HCT116 (cell line): ENCODE results near the gene ADNP.

ENCODE experiments used
- CTCF ChIP-seq, 3 experiments: fragments of 200-600 bp in 1 of 3; sonication (generic) in 1 of 3; IDR thresholded peaks in 2 of 3; conservative IDR thresholded peaks in 1 of 3; 2 replicates each; pipeline ENCODE4 v1.5.1; 2012 to 2017; ENCODE audit warnings: low read depth in 2 of 3, low read length in 2 of 3, antibody characterized with exemption in 1 of 3, borderline replicate concordance in 1 of 3, control low read depth in 1 of 3, mild to moderate bottlenecking in 1 of 3, mixed read lengths in 1 of 3, mixed run types in 1 of 3, moderate library complexity in 1 of 3; ENCODE audit not compliant: insufficient read depth in 1 of 3
- EGR1 ChIP-seq: IDR thresholded peaks from 2 replicates; pipeline ENCODE4 v1.6.1; 2012; ENCODE audit warnings: low read depth
- ELF1 ChIP-seq: IDR thresholded peaks from 2 replicates; pipeline ENCODE4 v1.6.1; 2012; ENCODE audit warnings: low read depth, borderline replicate concordance
- EZH2 ChIP-seq: fragments of 200-600 bp; sonication (generic); IDR thresholded peaks from 2 replicates; pipeline ENCODE4 v1.6.1; 2017; ENCODE audit warnings: antibody characterized with exemption, mixed run types
- EZH2phosphoT487 ChIP-seq: fragments of 200-600 bp; IDR thresholded peaks from 2 replicates; pipeline ENCODE4 v1.6.1; 2018; ENCODE audit warnings: antibody characterized with exemption, borderline replicate concordance
- JUND ChIP-seq: IDR thresholded peaks from 2 replicates; pipeline ENCODE4 v1.6.1; 2012
- POLR2A ChIP-seq: IDR thresholded peaks from 2 replicates; pipeline ENCODE4 v1.7.0; 2011; ENCODE audit warnings: borderline replicate concordance; ENCODE audit not compliant: insufficient read depth, insufficient read length; ENCODE audit errors: extremely low read depth
- POLR2AphosphoS5 ChIP-seq: IDR thresholded peaks from 2 replicates; pipeline ENCODE4 v1.6.1; 2011; ENCODE audit warnings: mild to moderate bottlenecking, low read depth, low read length, moderate library complexity
- RAD21 ChIP-seq: IDR thresholded peaks from 2 replicates; pipeline ENCODE4 v1.6.1; 2012; ENCODE audit warnings: low read depth, mild to moderate bottlenecking
- REST ChIP-seq: IDR thresholded peaks from 2 replicates; pipeline ENCODE4 v1.6.1; 2012; ENCODE audit warnings: low read depth
- ZBTB33 ChIP-seq: IDR thresholded peaks from 2 replicates; pipeline ENCODE4 v1.6.1; 2011; ENCODE audit warnings: mild to moderate bottlenecking, low read length, moderate library complexity; ENCODE audit not compliant: insufficient replicate concordance; ENCODE audit errors: extremely low read depth
- ZFX ChIP-seq: fragments of 450-650 bp; IDR thresholded peaks from 2 replicates; pipeline ENCODE4 v1.6.1; 2017
- ZNF274 ChIP-seq: fragments of 200-500 bp; sonication (Bioruptor generic); IDR thresholded peaks from 2 replicates; pipeline ENCODE4 v1.6.1; 2014; ENCODE audit warnings: mild to moderate bottlenecking, low read depth, low read length, inconsistent platforms

- TF ChIP-seq CTCF (IDR thresholded peaks at IDR 0.05 in 2 of 3, conservative IDR thresholded peaks at IDR 0.05 in 1 of 3; ENCODE audit: borderline replicate concordance in 1 of 3, insufficient read depth in 1 of 3, low read depth in 2 of 3, low read length in 2 of 3) (no peak), EGR1 (no peak), RAD21 (no peak), POLR2A (peak; percentile 82), REST (no peak), ZBTB33 (no peak), ZNF274 (no peak), POLR2AphosphoS5 (peak; percentile 95), EZH2phosphoT487 (no peak), JUND (no peak), EZH2 (no peak), ELF1 (no peak; the same call in none of the 2 replicates), ZFX (no peak)
These were observed 26.8 kb upstream of the ADNP start, which contains the start of gene DPM1 for GRCh38 chr20:50957798-50958614.
